GM18858 (cell line): ENCODE results near the gene KCNQ1.

Experiments used
- ATAC-seq: cut with Tn5 transposase; IDR thresholded peaks from one replicate; pipeline ENCODE4 v1.9.1; 2021; ENCODE audit not compliant: unreplicated experiment

Gene KCNQ1

GRCh38 chr11:2657697-2658284 lies 213.0 kb downstream of the KCNQ1 start:
- no peak for ATAC-seq

GRCh38 chr11:2660357-2660939 lies 215.6 kb downstream of the KCNQ1 start:
- ATAC-seq = no peak

- no peak for ATAC-seq
Observed at GRCh38 chr11:2661173-2662023, 216.6 kb downstream of the KCNQ1 start.

- no peak for ATAC-seq
Observed at GRCh38 chr11:2662024-2662312, 217.2 kb downstream of the KCNQ1 start.

- no peak for ATAC-seq
Observed at GRCh38 chr11:2662430-2663299, 217.9 kb downstream of the KCNQ1 start.

- ATAC-seq = no peak
Observed at GRCh38 chr11:2663506-2663905, 218.7 kb downstream of the KCNQ1 start.

- no peak for ATAC-seq
Observed at GRCh38 chr11:2663915-2664314, 219.1 kb downstream of the KCNQ1 start.

- ATAC-seq = no peak
Observed at GRCh38 chr11:2664376-2664775, 219.6 kb downstream of the KCNQ1 start.

GRCh38 chr11:2664791-2665525 lies 220.2 kb downstream of the KCNQ1 start:
- ATAC-seq = no peak

- ATAC-seq = no peak
Observed at GRCh38 chr11:2665526-2666400, 221.0 kb downstream of the KCNQ1 start.

- no peak for ATAC-seq
Observed at GRCh38 chr11:2666401-2666741, 221.6 kb downstream of the KCNQ1 start.

GRCh38 chr11:2666828-2667570 lies 222.2 kb downstream of the KCNQ1 start:
- ATAC-seq = no peak

GRCh38 chr11:2667940-2668339 lies 223.1 kb downstream of the KCNQ1 start:
- no peak for ATAC-seq

- no peak for ATAC-seq
Observed at GRCh38 chr11:2668876-2669275, 224.1 kb downstream of the KCNQ1 start.

GRCh38 chr11:2669634-2670469 lies 225.0 kb downstream of the KCNQ1 start:
- ATAC-seq = no peak

- no peak for ATAC-seq
Observed at GRCh38 chr11:2670541-2671100, 225.8 kb downstream of the KCNQ1 start.

GRCh38 chr11:2671748-2672147 lies 226.9 kb downstream of the KCNQ1 start:
- no peak for ATAC-seq
